GM18907 (cell line): ENCODE data around the gene FAM228B.

Experiments used
- ATAC-seq: cut with Tn5 transposase; IDR thresholded peaks from one replicate; pipeline ENCODE4 v1.9.1; 2021; ENCODE audit warnings: mild to moderate bottlenecking, moderate library complexity; ENCODE audit not compliant: unreplicated experiment

Gene FAM228B

GRCh38 chr2:24200799-24201198, 77.5 kb downstream of the FAM228B start:
- no peak for ATAC-seq

GRCh38 chr2:24203029-24203786, 79.9 kb downstream of the FAM228B start:
- ATAC-seq: no peak

GRCh38 chr2:24203787-24204150, 80.5 kb downstream of the FAM228B start:
- no peak for ATAC-seq

- ATAC-seq: no peak
These were observed 81.2 kb downstream of the FAM228B start for GRCh38 chr2:24204505-24204904.

GRCh38 chr2:24205131-24205530, 81.9 kb downstream of the FAM228B start:
- no peak for ATAC-seq

GRCh38 chr2:24206242-24206641, 83.0 kb downstream of the FAM228B start:
- no peak for ATAC-seq

- no peak for ATAC-seq
These were observed 83.4 kb downstream of the FAM228B start for GRCh38 chr2:24206714-24207113.

- ATAC-seq: no peak
These were observed 84.1 kb downstream of the FAM228B start for GRCh38 chr2:24207359-24207758.

GRCh38 chr2:24208490-24208889, 85.2 kb downstream of the FAM228B start:
- ATAC-seq: no peak

- ATAC-seq: no peak
These were observed 86.3 kb downstream of the FAM228B start for GRCh38 chr2:24209389-24210105.

GRCh38 chr2:24210106-24210455, 86.8 kb downstream of the FAM228B start:
- ATAC-seq: no peak

- no peak for ATAC-seq
These were observed 87.5 kb downstream of the FAM228B start for GRCh38 chr2:24210723-24211122.

GRCh38 chr2:24211408-24211807, 88.1 kb downstream of the FAM228B start:
- ATAC-seq: no peak

- peak; percentile 83 for ATAC-seq
These were observed 91.6 kb downstream of the FAM228B start for GRCh38 chr2:24214880-24215279.
